ENCODE results near the gene HS3ST4. TPM values are rescaled to one million over a fixed set of nuclear protein-coding genes. Genes with fewer than 3 reads are reported as not detected.

The HS3ST4 gene
- total RNA-seq, 3 donors from 2014 or later, result 0.66 to 3.4 TPM; not detected in 1

DNA sequence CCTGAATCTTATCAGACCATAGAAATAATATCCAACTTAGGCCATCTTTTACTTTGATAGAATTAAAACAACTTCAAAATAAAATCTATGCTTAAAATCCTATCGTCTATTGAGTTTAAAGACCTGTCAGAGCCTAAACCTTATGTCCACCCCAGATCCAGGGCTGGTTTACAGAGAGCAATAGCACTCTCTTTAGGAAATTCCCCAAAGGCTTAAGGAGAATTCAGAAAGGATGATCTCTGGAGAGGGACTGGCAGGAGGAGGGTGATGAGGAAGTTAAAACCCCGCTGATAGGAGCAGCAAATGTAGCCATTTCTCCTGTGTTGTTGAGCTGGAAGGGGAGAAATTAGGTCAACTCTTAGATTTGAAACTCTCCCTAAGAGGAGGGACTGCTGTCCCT, 175.3 kb downstream of the HS3ST4 start:
- H3K4me3 ChIP-seq, result no peak overlapping the region
- H3K4me1 ChIP-seq, result no peaks in the 10 kb centered on the region
- H3K9me3 ChIP-seq, result peaks cover 0 to 3% of the 10 kb centered on the region in 2 donors
- no peak overlapping the region for H3K27ac ChIP-seq
- TF ChIP-seq POLR2A (IDR thresholded peaks at IDR 0.05), result no peak
- TF ChIP-seq, protein P1, sequence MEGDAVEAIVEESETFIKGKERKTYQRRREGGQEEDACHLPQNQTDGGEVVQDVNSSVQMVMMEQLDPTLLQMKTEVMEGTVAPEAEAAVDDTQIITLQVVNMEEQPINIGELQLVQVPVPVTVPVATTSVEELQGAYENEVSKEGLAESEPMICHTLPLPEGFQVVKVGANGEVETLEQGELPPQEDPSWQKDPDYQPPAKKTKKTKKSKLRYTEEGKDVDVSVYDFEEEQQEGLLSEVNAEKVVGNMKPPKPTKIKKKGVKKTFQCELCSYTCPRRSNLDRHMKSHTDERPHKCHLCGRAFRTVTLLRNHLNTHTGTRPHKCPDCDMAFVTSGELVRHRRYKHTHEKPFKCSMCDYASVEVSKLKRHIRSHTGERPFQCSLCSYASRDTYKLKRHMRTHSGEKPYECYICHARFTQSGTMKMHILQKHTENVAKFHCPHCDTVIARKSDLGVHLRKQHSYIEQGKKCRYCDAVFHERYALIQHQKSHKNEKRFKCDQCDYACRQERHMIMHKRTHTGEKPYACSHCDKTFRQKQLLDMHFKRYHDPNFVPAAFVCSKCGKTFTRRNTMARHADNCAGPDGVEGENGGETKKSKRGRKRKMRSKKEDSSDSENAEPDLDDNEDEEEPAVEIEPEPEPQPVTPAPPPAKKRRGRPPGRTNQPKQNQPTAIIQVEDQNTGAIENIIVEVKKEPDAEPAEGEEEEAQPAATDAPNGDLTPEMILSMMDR (IDR thresholded peaks at IDR 0.05), result no peak
- TF ChIP-seq POLR2AphosphoS5 (IDR thresholded peaks at IDR 0.05), result no peak
- no peak for DNase-seq (ENCODE audit: low spot score in 2 of 2)
- intact Hi-C loops (cut with DNase I; ENCODE audit: low total_unique reads), result no loop called here
- no peaks in the 10 kb centered on the region for H3K27me3 ChIP-seq
- no peaks in the 10 kb centered on the region for H3K36me3 ChIP-seq

DNA sequence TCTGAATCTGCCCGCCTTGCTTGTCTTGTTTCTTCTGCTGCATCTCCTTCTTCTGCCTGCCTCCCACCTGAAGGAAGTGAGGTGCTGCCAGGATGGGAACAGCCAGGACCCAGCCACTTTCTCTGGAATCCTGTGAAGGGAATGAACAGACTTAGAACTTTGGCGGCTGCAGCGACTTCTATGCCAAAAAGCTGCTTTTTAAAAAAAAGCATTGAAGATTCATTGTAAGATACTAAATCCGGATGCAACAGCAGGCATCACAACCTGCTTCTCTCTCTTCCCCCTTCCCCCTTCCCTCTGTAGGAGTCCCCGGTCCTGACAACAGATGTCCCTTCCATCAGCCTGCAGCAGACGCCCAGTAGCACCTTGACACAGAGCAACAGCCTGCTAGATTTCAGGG, 176.3 kb downstream of the HS3ST4 start:
- no peak overlapping the region for H3K27ac ChIP-seq
- H3K27me3 ChIP-seq, result no peaks in the 10 kb centered on the region
- no peaks in the 10 kb centered on the region for H3K4me1 ChIP-seq
- H3K36me3 ChIP-seq, result no peaks in the 10 kb centered on the region
- intact Hi-C loops (cut with DNase I; ENCODE audit: low total_unique reads), result no loop called here
- no peak overlapping the region for H3K4me3 ChIP-seq
- H3K9me3 ChIP-seq, result peaks cover 0 to 3% of the 10 kb centered on the region in 2 donors
- DNase-seq (ENCODE audit: low spot score in 2 of 2), result no peak
- TF ChIP-seq POLR2AphosphoS5 (IDR thresholded peaks at IDR 0.05), result no peak
- TF ChIP-seq POLR2A (IDR thresholded peaks at IDR 0.05), result no peak
- TF ChIP-seq, protein P1 (IDR thresholded peaks at IDR 0.05), result no peak

DNA sequence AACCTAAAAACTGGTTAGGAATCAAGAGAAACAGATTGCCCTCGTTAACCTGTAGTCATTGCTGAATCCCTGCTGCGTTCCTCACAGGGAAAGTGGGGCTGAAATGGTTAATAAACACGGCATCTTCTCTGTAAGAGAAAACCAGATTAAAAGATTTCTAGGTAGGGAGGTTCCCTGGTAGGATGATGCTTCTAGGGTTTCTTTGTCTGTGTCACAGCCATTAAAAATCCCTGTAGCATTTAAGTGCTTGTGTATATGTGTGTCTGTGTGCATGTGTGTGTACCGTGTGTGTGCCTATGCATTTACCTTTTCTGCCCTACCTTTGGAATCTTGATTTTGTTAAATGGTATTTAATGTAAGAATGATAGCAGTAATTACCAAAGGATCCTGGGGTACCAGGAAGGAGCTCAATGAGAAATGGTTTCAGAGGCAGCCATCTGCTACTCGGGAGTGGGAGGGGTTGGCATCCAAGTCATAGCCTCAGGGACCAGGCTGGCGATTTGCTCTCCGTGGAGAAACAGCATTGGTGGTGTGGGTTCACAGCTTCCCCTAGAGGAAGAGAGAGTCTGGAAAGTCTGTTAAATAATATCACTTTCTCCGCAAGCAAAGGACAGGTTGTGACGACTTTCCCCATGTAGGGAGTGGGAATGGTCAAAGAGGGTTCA, 177.1 kb downstream of the HS3ST4 start:
- intact Hi-C loops (cut with DNase I; ENCODE audit: low total_unique reads), result no loop called here
- H3K4me1 ChIP-seq, result no peaks in the 10 kb centered on the region
- TF ChIP-seq POLR2A (IDR thresholded peaks at IDR 0.05) (no peak), POLR2AphosphoS5 (IDR thresholded peaks at IDR 0.05) (no peak)
- TF ChIP-seq, protein P1 (IDR thresholded peaks at IDR 0.05), result no peak

DNA sequence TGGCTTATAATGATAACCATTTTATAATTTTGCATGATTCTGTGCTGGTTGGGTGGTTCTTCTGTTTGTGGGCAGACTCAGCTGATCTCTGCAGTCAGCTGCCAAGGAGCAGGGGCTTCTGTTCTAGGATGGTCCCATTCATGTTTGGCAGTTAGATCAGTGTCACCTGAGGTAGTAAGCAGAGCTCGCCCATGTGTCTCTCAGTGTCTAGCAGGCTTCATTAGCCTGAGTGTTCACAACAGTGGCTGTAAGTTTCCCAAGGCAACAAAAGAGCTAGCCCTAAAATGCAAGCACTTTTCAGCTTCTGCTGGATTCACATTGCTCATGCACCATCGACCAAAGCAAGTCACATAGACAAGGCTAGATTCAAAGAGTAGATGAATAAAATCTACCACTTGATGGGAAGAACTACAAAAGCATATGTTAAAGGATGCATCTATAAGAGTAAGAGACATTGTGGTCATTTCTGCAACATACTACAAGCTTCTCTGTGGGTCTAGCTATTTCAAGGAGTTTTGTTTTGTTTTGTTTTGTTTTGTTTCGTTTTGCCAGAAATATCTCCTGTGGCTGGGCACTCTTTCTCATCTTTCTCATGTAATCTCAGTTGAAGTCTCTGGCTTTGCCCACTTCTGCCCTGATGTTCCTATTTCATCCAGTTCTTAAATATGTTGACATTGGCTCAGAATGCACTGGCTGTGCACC, 180.8 kb downstream of the HS3ST4 start:
- Histone ChIP-seq H3K4me1 (no peaks in the 10 kb centered on the region), H3K27me3 (no peaks in the 10 kb centered on the region), H3K27ac (no peak overlapping the region), H3K4me3 (no peak overlapping the region), H3K36me3 (no peaks in the 10 kb centered on the region), H3K9me3 (no peaks in the 10 kb centered on the region)
- no peak for TF ChIP-seq POLR2AphosphoS5 (IDR thresholded peaks at IDR 0.05)
- TF ChIP-seq, protein P1 (IDR thresholded peaks at IDR 0.05), result no peak
- TF ChIP-seq POLR2A (IDR thresholded peaks at IDR 0.05), result no peak
- intact Hi-C loops (cut with DNase I; ENCODE audit: low total_unique reads), result no loop called here
- DNase-seq (ENCODE audit: low spot score in 2 of 2), result no peak

More for the DNA sequence above, 177.1 kb downstream of the HS3ST4 start:
- no peaks in the 10 kb centered on the region for H3K27me3 ChIP-seq
- no peak overlapping the region for H3K27ac ChIP-seq
- H3K4me3 ChIP-seq, result no peak overlapping the region
- no peak for DNase-seq (ENCODE audit: low spot score in 2 of 2)
- peaks cover 0 to 1% of the 10 kb centered on the region in 2 donors for H3K9me3 ChIP-seq
- no peaks in the 10 kb centered on the region for H3K36me3 ChIP-seq

DNA sequence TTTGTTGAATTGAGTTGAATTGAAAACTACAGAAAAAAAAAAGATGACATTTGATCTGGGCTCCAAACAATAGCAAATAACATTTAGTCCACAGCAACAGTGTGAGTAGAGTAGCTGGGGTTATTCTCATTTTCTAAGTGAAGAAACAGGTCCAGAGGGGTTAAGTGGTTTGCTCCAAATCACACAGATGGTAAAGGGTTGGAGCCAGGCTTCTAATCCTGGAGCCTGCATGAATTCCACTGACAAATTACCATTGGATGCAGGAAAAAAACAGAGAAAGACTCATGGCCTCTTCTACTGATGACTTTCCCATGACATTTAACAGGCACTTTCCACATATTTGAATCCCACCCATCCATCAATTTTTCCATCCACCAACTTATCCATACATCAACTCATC, 182.4 kb downstream of the HS3ST4 start:
- no peak overlapping the region for H3K4me3 ChIP-seq
- TF ChIP-seq, protein P1 (IDR thresholded peaks at IDR 0.05), result no peak
- no peak for TF ChIP-seq POLR2A (IDR thresholded peaks at IDR 0.05)
- TF ChIP-seq POLR2AphosphoS5 (IDR thresholded peaks at IDR 0.05), result no peak
- H3K27me3 ChIP-seq, result no peaks in the 10 kb centered on the region
- H3K4me1 ChIP-seq, result no peaks in the 10 kb centered on the region
- H3K36me3 ChIP-seq, result no peaks in the 10 kb centered on the region
- intact Hi-C loops (cut with DNase I; ENCODE audit: low total_unique reads), result no loop called here
- no peak for DNase-seq (ENCODE audit: low spot score in 2 of 2)
- H3K27ac ChIP-seq, result no peak overlapping the region
- H3K9me3 ChIP-seq, result no peaks in the 10 kb centered on the region
